Measurements from ENCODE around the gene OR2D3.

DNA sequence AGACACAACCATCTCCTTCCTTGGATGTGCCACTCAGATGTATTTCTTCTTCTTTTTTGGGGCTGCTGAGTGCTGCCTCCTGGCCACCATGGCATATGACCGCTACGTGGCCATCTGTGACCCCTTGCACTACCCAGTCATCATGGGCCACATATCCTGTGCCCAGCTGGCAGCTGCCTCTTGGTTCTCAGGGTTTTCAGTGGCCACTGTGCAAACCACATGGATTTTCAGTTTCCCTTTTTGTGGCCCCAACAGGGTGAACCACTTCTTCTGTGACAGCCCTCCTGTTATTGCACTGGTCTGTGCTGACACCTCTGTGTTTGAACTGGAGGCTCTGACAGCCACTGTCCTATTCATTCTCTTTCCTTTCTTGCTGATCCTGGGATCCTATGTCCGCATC is 43.9 kb upstream of the OR2D3 start:
- TF ChIP-seq, protein P1, sequence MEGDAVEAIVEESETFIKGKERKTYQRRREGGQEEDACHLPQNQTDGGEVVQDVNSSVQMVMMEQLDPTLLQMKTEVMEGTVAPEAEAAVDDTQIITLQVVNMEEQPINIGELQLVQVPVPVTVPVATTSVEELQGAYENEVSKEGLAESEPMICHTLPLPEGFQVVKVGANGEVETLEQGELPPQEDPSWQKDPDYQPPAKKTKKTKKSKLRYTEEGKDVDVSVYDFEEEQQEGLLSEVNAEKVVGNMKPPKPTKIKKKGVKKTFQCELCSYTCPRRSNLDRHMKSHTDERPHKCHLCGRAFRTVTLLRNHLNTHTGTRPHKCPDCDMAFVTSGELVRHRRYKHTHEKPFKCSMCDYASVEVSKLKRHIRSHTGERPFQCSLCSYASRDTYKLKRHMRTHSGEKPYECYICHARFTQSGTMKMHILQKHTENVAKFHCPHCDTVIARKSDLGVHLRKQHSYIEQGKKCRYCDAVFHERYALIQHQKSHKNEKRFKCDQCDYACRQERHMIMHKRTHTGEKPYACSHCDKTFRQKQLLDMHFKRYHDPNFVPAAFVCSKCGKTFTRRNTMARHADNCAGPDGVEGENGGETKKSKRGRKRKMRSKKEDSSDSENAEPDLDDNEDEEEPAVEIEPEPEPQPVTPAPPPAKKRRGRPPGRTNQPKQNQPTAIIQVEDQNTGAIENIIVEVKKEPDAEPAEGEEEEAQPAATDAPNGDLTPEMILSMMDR (IDR thresholded peaks at IDR 0.05), result no peak
- no peak for TF ChIP-seq POLR2A (IDR thresholded peaks at IDR 0.05)

Measured in esophagus squamous epithelium (tissue), 4 donors.